ENCODE data around the gene CSNK2A1. TPM values are rescaled to one million over a fixed set of nuclear protein-coding genes. Genes with fewer than 3 reads are reported as not detected.

CSNK2A1 gene
- total and polyA plus RNA-seq, 2 donors (not counting 1 experiment from before 2014, with no cell fraction given): 28.3 to 125 TPM

- CTCF ChIA-PET: no interaction called here
- WGBS (ENCODE audit: insufficient coverage): no CpG with 5 or more reads among the region's 2 CpGs
- peaks cover 0 to 71% of the 10 kb centered on the region in 2 experiments for H3K36me3 ChIP-seq (replicated peaks in 1 of 2; ENCODE audit: control extremely low read depth in 1 of 2, control insufficient read depth in 1 of 2, extremely low read depth in 1 of 2, insufficient read depth in 2 of 2, low read length in 1 of 2)
Measured at GRCh38 chr20:426566-426965, 117.0 kb downstream of the CSNK2A1 start.

More at GRCh38 chr20:426566-426965, 117.0 kb downstream of the CSNK2A1 start:
- Histone ChIP-seq H3K79me2 (ENCODE audit: control insufficient read depth, insufficient read depth, low read length) (peaks cover 3% of the 10 kb centered on the region), H3K4me3 (ENCODE audit: control extremely low read depth in 1 of 5, extremely low read depth in 1 of 5, insufficient read depth in 1 of 5, low read depth in 2 of 5, low read length in 4 of 5) (no peak overlapping the region), H3K27ac (ENCODE audit: low read length in 2 of 2) (no peak overlapping the region), H4K20me1 (ENCODE audit: control insufficient read depth, insufficient read depth, low read length, poor library complexity, severe bottlenecking) (peaks cover 6% of the 10 kb centered on the region), H3K4me2 (replicated peaks; ENCODE audit: low read depth, low read length, poor library complexity, severe bottlenecking) (no peak overlapping the region), H3K9ac (ENCODE audit: low read length) (no peak overlapping the region), H2AFZ (ENCODE audit: insufficient read depth, low read depth, low read length, poor library complexity, severe bottlenecking) (no peak overlapping the region), H3K9me3 (ENCODE audit: control extremely low read depth in 1 of 3, control insufficient read depth in 2 of 3, insufficient read depth in 1 of 3, low read length in 2 of 3) (no peaks in the 10 kb centered on the region), H3K4me1 (ENCODE audit: control insufficient read depth in 2 of 2, insufficient read depth in 2 of 2, low read length in 2 of 2) (no peaks in the 10 kb centered on the region), H3K27me3 (replicated peaks in 1 of 4; ENCODE audit: control extremely low read depth in 1 of 4, control insufficient read depth in 3 of 4, insufficient read depth in 4 of 4, low read length in 3 of 4) (no peaks in the 10 kb centered on the region)
- no peak overlapping the region for H3K27ac Mint-ChIP-seq
- H3K4me3 Mint-ChIP-seq: no peak overlapping the region
- DNase-seq: no peak
- H3K4me1 Mint-ChIP-seq: peaks cover 5% of the 10 kb centered on the region
- no peaks in the 10 kb centered on the region for H3K9me3 Mint-ChIP-seq (ENCODE audit: insufficient read depth)
- no peaks in the 10 kb centered on the region for H3K27me3 Mint-ChIP-seq
- intact Hi-C loops (cut with micrococcal nuclease): no loop called here
- POLR2A ChIA-PET: no interaction called here
- no peak for ATAC-seq (ENCODE audit: low read depth)
- no peak for TF ChIP-seq EZH2 (IDR thresholded peaks at IDR 0.05; ENCODE audit: borderline replicate concordance, insufficient read depth, low read depth, low read length, poor library complexity, severe bottlenecking)
- TF ChIP-seq CTCF (IDR thresholded peaks at IDR 0.05): no peak

Small RNA genes within 50 kb of the gene (small RNA-seq; reads per million reads assigned to genes)
- gene RF00019 (ENCODE audit: insufficient read length, low read depth, low replicate concordance): not detected

Other genes starting within 250 kb of the CSNK2A1 start
- gene ZCCHC3, start 246.2 kb downstream of the CSNK2A1 start, total RNA-seq: 34.5 and 35.7 TPM in 2 replicates
- 7.7 and 12.8 TPM in 2 replicates for gene ZCCHC3, start 246.2 kb downstream of the CSNK2A1 start, polyA plus RNA-seq
- gene SOX12, start 218.2 kb downstream of the CSNK2A1 start, total RNA-seq: 13.6 and 14.4 TPM in 2 replicates
- gene SOX12, start 218.2 kb downstream of the CSNK2A1 start, polyA plus RNA-seq: 4.6 and 5.3 TPM in 2 replicates
- 7.4 and 8.6 TPM in 2 replicates for gene NRSN2, start 196.7 kb downstream of the CSNK2A1 start, total RNA-seq
- 3.5 and 5.0 TPM in 2 replicates for gene NRSN2, start 196.7 kb downstream of the CSNK2A1 start, polyA plus RNA-seq
- gene TRIB3, start 163.0 kb downstream of the CSNK2A1 start, total RNA-seq: 8.3 and 8.9 TPM in 2 replicates
- gene TRIB3, start 163.0 kb downstream of the CSNK2A1 start, polyA plus RNA-seq: 15.2 TPM in 2 replicates
- 117 and 135 TPM in 2 replicates for gene RBCK1, start 135.5 kb downstream of the CSNK2A1 start, total RNA-seq
- gene RBCK1, start 135.5 kb downstream of the CSNK2A1 start, polyA plus RNA-seq: 110 and 128 TPM in 2 replicates
- gene TBC1D20, start 81.3 kb downstream of the CSNK2A1 start, total RNA-seq: 37.9 and 40.0 TPM in 2 replicates
- gene TBC1D20, start 81.3 kb downstream of the CSNK2A1 start, polyA plus RNA-seq: 28.0 and 31.7 TPM in 2 replicates
- gene TCF15, start 66.5 kb upstream of the CSNK2A1 start, total RNA-seq: not detected in 2 replicates
- not detected in 2 replicates for gene TCF15, start 66.5 kb upstream of the CSNK2A1 start, polyA plus RNA-seq
- 3.7 and 4.5 TPM in 2 replicates for gene SRXN1, start 109.4 kb upstream of the CSNK2A1 start, total RNA-seq
- gene SRXN1, start 109.4 kb upstream of the CSNK2A1 start, polyA plus RNA-seq: 0.62 and 1.3 TPM in 2 replicates
- not detected in 2 replicates for gene SCRT2, start 132.0 kb upstream of the CSNK2A1 start, total RNA-seq
- gene SCRT2, start 132.0 kb upstream of the CSNK2A1 start, polyA plus RNA-seq: not detected in 2 replicates
- not detected in 2 replicates for gene SLC52A3, start 224.7 kb upstream of the CSNK2A1 start, total RNA-seq
- gene SLC52A3, start 224.7 kb upstream of the CSNK2A1 start, polyA plus RNA-seq: not detected in 2 replicates